Stimulated activated CD4-positive, alpha-beta T cell treated with anti-CD3 and anti-CD28 coated beads, Interleukin-4, amount 100 ng/mL, for 1 hour (primary cell): ENCODE results near the gene RSPH9.

Experiments
- DNase-seq: peaks from one replicate; pipeline ENCODE4 v3.0.0-alpha.2; 2020

Gene RSPH9, protein sequence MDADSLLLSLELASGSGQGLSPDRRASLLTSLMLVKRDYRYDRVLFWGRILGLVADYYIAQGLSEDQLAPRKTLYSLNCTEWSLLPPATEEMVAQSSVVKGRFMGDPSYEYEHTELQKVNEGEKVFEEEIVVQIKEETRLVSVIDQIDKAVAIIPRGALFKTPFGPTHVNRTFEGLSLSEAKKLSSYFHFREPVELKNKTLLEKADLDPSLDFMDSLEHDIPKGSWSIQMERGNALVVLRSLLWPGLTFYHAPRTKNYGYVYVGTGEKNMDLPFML

DNA sequence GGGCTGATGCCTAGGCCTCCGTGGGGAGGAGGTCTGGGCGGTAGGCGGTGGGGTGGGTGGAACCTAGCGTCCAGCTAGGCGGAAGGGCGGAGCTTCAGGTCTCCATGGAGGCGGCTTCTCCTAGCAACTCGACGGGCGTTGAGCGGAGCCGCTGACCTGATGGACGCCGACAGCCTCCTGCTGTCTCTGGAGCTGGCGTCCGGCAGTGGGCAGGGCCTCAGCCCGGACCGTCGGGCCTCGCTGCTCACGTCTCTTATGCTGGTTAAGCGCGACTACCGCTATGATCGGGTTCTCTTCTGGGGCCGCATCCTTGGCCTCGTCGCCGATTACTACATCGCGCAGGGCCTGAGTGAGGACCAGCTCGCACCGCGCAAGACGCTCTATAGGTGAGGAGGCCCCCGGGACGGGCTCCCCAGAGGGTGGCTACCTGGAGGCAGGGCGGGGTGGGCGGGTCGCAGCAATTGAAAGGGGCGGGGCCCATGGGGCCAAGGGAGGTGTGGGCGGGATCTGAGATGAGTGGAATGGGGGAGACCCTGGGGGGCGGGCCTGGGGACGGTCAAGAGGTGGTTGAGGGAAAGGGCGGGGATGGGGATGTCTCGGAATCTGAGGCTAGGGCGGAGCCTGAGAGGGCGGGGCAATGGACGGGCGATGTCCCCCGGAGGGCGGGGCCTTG lies at the start of gene RSPH9:
RSPH9 (plus strand) TSS at position 97 of the 673 bp plus-strand sequence; CDS start at position 160, 63 bp downstream.
- peak; percentile 69 for DNase-seq

DNA sequence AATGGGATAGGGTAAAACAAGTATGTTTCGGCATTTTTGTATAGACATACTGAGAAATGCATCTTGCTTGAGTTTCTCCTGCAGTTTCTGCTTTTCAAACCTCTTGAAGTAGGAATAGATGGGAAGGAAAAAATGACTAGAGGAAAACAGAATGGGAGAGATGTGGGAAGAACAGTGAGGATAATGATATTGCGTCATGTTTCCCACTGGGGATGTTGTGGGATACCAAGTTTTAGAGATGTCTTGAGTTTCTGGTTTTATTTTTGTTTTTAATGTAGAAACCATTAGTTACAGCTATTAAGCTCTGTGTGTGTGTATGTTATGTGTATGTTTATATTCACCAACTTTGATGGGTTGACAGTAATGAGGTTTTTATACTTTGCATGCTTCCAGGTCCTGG lies 44.2 kb upstream of the RSPH9 start:
- DNase-seq = no peak

DNA sequence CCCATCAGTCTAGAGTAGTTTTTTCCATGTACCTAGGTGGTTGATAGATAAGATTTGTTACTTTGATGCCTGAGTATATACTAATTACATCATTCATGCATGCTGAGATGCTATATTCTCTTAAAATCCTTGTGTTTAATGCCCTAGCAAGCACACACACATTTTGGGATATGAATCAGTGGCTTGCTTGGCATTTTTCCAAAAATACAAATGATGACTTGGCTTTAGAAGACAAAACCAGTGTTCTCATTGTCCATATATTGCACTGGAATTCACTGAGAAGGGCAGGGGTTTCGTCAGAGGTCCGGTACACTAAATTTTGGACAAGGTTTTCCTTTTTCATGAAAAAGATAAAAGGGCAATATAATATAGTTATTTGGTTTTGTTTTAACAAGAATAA lies 40.7 kb upstream of the RSPH9 start:
- no peak for DNase-seq

DNA sequence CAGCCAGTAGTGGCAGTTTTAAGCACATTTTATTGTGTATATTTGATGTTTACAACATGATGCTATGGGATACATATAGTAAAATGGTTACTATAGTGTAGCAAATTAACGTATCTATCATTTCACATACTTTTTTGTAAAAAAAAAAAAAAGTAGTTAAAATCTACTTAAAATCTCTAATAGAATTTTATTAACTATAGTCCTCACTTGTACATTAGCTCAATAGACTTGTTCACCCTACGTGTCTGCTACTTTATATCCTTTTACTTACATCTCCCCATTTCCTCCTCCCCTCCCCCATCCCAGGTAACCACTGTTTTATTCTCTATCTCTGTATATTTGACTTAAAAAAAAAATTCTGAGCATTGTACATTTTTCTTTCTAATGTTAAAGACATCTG lies 38.8 kb upstream of the RSPH9 start:
- DNase-seq = no peak

DNA sequence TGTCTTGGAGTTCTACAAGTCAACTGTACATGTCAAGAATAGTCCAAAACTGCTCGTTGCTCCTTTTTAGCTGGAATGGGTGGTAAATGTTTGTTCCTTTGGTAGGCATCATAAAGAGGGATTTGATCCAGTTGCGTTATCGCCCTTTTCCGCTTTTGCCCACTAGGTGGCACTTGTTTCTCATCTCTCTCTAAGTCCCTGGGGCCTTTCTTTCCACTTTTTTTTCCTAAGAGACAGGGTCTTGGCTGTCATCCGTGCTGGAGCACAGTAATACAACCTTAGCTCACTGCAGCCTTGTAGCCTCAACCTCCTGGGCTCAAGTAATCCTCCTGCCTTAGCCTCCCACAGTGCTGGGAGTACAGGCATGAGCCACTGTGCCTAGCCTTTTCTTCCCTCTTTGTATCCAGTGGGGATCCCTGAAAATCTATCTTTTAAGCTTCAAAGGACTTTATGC lies 36.5 kb upstream of the RSPH9 start:
- DNase-seq = peak; percentile 59

DNA sequence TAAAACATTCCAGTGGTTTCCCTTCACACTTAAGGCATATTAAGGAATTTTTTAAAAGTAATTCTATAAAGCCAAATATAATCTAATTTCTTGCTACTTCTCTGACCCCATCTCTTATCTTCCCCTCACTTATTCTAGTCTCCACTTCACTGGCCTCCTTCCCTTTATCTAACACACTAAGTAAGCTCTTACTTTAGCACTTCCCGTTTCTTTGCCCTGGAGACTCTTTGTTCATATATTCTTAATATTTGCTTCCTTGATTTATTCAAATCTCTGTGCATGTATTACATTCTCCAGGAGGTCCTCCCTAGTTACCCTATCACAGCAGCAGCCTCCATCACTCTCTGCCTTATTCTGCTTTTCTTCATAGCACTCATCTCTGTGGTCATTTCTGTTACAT lies 36.0 kb upstream of the RSPH9 start:
- DNase-seq = no peak

DNA sequence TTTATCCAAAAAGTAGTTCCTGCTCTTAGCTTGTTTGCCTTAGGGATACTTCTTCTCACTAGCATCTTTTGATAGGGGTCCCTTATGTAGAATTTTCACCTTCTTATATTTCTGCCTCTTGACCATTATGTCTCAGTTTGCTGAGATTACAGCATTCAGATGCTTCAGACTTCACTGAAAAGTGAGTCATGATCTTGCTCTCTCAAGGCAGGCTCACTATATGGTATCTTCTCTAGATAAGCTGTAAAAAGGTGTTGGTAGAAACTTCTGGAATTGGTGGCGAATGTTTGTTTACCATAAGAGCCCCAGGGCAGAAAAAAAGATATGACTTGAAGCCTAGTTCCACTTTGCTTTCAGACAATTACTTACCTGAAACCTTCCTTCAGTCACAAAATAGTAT lies 35.4 kb upstream of the RSPH9 start:
- no peak for DNase-seq

DNA sequence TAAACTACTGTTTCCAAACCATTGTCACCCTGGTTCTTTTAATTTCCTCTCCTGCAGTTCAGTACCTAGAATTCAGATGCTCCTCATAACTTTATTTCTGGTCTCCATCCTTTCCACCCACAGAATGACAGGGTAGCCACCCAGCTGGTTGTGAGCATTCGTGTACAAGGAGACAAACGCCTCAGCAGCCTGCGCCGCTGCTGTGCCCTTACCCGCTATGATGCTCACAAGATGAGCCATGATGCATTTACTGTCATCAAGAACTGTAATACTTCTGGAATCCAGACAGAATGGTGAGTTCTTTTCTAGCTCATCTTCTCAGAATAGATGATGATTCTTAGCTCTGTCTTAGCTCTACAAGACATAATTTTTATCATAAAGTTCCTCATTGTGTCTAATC lies 34.4 kb upstream of the RSPH9 start:
- no peak for DNase-seq

DNA sequence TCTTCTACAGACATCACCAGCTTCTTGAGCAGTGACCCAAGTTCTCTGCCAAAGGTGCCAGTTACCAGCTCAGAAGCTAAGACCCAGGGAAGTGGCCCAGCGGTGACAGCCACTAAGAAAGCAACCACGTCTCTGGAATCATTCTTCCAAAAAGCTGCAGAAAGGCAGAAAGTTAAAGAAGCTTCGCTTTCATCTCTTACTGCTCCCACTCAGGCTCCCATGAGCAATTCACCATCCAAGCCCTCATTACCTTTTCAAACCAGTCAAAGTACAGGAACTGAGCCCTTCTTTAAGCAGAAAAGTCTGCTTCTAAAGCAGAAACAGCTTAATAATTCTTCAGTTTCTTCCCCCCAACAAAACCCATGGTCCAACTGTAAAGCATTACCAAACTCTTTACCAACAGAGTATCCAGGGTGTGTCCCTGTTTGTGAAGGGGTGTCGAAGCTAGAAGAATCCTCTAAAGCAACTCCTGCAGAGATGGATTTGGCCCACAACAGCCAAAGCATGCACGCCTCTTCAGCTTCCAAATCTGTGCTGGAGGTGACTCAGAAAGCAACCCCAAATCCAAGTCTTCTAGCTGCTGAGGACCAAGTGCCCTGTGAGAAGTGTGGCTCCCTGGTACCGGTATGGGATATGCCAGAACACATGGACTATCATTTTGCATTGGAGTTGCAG lies 31.0 kb upstream of the RSPH9 start:
- DNase-seq = no peak

DNA sequence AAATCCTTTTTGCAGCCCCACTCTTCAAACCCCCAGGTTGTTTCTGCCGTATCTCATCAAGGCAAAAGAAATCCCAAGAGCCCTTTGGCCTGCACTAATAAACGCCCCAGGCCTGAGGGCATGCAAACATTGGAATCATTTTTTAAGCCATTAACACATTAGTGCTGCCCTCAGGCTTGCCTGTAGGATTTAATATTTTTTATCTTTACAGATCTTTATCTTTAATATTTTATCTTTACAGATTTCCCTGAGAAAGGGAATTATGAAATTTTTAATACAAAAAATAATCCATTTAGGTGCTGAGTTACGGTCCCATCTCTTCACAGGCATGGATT lies 30.5 kb upstream of the RSPH9 start:
- DNase-seq = no peak

DNA sequence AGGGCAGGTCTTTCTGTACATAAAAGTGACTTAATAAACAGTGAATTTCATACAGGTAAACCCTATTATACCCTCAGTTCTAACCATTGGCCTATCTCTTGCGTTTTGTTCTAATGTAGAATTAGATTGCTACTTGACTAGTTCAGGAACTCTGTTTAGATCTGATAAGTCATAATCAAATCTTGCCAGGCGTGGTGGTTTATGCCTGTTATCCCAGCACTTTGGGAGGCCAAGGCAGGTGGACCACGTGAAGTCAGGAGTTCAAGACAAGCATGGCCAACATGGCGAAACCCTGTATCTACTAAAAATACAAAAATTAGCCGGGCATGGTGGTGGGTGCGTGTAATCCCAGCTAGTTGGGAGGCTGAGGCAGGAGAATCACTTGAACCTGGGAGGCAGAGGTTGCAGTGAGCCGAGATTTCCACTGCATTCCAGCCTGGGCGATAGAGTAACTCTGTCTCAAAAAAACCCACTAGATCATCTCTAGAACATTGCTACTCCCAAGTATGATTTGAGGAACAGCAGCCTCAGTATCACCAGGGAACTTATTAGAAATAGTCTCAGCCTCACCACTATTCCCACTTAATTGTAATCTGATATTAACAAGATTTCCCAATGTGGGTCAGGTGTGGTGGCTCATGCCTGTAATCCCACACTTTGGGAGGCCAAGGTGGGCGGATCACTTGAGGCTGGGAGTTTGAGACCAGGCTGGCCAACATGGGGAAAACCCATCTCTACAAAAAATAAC lies 27.9 kb upstream of the RSPH9 start:
- no peak for DNase-seq

DNA sequence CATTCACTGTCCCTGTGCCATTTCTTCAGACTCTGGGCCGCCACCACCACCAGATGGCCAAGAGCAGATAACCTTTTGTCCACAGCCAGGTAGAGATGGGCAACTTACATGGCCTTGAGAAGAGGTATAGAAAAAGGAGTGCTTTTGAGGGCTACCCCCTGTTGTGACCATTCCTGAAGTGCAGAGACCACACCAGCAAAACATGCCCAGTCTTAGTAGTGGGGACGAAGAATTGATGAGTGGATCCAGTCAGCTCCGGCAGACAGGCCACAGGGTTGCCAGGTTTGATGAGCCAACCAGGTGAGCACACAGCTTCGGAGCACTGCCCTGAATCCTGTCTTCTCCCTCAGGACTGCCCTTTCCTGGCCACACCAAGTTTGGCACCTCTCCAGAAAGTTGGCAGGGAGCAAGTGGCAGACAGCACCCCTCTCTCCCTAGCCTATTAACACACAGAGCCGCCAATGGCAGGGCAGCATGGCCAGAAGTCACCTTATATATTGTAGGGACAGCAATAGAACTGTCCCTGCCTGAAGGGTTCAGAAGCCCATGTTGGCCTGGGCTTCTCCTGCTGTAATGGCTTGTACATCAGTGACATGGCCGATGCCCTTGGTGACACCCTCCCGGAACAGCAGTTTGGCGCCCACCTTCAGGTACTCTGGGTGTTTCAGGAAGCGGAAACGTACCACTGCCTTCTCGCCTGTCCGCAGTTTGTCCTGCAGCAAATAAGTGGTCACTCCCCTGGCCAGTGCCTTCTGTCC lies 23.6 kb upstream of the RSPH9 start:
- no peak for DNase-seq

DNA sequence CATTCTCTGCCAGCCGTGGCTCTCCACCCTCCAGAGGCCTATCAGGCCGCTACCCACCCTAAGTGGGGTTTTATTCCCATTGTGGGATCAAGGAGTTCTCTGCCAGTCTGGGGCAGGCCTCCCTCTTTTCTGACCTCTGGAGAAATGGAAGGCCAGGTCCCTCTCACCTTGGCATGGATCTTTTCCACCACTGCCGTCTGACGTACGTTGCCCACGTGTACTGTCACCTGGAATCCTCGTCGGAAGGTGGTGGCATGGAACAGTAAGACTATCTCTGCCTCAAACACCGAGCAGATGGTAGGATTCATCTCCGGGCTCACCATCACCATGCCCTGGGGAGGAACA lies 23.0 kb upstream of the RSPH9 start:
- DNase-seq = no peak

DNA sequence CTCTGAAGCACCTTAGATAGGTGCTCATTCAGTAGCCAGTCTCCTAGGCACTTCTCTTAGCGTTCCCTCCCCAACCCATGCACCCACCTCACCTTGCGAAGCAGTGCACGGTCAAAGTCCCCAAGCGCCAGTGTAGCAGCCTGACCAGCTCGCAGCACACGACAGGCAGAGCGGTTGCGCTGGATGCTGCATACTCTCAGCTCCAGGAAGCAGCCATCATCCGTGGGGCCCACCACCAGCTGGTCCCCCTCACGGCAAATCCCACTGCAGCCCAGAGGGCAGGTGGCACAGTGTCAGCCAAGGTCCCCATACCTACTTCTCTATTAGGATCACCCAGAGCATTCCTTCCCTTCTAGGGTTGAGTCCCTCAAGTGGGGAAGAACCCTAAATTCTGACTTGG lies 22.3 kb upstream of the RSPH9 start:
- DNase-seq = no peak

DNA sequence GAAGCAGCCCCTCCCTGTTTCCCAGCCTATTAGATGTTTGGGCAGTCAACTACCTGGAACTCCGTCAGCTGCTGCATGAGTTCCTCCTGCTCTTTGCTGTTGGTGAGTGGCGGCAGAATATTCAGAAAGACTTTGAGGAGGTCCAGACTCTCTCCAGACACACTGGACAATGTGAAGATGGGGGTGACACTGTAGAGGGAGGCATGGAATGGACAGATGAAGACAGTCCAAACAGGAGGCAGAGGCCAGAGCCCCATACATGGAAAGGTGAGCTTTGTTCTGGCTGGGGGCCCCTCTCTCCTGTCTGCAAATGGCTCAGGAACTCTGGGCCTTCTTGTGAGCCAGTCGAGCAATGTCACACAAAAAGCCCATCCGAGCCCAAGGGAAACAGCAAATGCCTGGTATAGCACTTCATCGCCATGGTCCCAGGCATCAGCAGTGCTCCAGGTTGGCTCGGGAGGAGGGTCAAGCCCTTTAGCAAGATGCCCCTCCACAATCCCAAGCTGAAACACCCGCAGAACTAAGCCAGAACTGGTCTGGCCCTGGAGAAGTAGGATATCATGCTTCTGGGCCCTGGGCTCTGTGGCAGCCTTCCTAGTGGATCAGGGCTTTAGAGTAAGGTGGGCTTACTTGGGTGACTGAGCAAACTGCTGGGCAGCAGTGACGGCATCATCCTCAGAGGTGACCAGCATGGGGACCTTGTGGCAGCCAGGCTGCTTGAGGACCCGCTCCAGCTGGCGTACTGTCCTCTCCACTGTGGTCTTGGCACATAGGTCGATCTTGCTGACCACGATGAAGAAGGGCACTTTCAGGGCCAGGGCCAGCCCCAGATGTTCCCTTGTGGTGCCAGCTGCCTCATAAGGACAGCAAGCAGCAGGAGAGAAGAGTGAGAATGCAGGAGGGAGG lies 20.7 kb upstream of the RSPH9 start:
- DNase-seq = no peak

DNA sequence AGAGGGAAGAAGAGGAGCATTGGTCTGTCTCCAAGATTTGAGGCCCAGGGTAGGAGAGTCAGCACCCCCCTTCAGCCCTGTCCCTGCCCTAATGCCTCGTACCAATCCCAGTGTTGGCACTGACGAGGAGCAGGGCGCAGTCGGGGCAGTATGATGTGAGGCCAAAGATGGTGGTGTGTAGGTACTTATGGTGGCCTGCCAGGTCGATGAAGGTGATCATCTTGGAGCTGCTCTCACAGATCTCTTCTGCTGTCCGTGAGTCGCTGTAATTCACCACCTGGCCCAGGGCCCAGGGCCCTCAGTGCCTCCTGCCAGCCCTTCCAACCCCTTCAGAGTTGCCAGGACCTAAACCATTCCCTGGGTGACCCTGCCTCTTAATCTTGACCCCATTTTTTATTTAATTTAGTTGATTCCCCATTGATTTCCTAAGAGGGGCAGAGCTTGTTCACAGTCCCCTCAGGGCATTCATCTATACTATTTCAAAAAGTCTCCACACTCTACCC lies 20.0 kb upstream of the RSPH9 start:
- DNase-seq = no peak

DNA sequence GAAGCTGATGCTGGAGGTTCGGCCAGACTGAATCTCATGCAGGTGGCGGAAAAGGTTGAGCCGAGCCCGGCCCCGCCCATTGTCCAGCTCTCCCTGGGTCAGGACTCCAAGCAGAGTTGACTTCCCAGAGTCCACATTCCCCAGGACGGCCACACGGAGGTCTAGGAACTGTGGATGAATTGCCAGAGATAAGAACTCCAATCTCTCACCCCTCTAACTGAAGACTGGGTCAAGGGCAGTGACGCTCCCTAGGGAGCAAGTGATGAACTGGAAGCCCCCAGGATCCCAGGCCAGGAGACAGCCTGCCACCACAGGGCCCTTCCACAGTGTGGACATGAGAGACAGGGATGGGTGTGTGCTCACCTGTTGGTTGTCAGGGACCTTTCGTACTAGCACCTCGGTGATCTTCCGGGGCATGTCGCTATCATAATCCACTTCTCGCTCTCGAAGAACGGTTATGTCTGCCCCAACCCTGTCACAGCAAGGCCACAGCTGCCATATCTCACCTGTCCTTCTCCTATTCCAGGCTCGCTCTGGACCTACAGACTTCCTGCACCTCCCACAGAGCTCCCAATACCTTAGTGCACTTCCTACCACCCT lies 19.3 kb upstream of the RSPH9 start:
- DNase-seq = no peak

DNA sequence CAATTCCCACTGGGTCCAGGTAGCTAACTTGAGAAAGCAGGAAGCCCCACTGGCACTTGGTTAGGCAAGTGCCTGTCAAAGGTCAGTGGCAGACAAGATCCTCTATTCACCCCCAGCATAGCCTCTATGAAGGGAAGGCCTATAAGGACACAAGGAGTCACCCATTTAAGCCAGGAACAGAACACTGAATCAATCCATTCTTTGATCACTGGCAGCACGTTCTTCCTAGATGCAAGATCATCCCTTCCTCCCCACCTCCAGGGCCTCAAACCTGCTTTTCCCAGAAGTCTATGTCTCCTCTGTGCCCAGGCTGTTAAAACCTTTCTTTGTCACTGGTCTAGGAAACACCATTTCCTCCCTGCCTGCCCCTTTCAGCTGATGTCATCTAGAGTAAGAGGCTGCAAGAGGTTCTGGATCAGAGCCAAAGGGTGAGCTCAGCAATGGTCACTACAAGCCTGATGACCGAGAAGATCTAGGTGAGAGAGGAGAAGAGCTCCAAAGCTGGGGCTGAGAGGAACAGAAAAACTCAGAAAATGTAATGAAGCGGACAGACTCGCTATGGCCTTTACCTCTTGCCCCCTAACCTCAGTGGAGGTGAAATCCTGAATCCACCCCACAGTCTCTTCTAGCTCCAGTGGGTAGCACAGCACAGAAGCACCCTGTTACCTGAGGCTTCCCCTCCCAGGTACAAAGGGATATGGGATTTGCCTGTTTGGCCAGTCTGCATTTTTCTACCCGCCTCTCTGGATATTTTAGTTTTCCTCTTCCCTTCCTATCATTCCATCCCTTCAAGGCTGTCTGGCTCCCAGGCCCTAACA lies 17.6 kb upstream of the RSPH9 start:
- DNase-seq = no peak

DNA sequence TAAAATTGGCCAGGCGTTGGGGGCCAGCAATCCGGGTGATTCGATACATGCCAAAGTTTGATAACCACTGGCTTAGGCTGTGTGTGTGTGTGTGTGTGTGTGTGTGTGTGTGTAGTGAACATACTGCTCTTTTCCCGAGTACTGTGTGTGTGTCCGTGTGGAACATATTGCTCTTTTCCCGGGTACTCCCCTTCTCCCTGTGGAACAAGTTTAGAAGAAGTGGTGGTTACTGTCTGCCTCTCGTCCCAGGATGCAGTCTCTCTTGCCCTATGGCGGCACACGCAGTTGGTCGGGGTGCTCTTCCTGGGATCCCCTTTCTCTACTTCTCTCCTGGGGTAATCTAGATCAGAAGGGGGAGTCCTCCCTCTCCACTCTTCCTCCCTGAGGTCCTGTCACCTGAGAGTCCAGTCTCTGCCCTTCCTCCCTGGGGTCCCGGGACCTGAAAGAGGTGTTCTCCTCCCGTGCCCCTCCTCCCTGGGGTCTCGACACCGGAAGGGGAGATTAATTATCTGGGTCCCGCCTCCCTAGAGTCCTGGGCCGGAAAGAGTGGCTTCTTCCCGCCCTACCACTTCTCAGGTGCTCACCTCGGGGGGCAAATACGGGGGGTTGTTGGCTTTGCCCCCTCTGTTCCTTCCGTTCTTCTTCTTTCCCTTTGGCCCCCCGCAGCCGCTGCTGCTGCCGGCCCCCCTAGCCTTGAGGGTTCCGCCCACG lies 16.3 kb upstream of the RSPH9 start:
- DNase-seq = peak; percentile 51

DNA sequence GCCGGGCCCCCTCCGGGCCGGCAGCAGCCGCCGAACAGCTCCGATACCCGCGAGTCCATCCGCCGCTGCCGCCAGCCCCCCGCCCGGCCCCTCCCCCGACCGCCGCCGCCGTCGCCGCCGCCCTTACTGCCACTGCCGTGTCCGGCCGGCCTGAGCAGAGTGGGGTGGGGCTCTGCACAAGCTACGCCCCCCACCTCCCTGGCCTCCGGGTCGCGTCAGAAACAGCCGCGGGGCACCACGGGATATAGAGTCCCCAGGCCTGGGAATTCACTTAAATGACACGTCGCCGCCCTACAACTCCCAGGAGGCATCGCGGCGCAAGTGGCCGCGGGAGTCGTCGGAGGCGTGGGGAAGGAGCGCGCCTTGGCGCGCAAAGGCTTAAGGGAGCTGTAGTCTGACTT lies 15.7 kb upstream of the RSPH9 start, which contains the start of gene GTPBP2:
GTPBP2 (minus strand) TSS at position 161 of the 401 bp plus-strand sequence; CDS start at position 59, 102 bp downstream.
- DNase-seq = peak; percentile 96
